NK-92 (cell line): ENCODE results near the gene ENKD1.

Experiments
- DNase-seq: peaks from one replicate; lab custom pipeline; 2025; ENCODE audit not compliant: unreplicated experiment; lab: John Stamatoyannopoulos, UW

ENKD1 gene

DNA sequence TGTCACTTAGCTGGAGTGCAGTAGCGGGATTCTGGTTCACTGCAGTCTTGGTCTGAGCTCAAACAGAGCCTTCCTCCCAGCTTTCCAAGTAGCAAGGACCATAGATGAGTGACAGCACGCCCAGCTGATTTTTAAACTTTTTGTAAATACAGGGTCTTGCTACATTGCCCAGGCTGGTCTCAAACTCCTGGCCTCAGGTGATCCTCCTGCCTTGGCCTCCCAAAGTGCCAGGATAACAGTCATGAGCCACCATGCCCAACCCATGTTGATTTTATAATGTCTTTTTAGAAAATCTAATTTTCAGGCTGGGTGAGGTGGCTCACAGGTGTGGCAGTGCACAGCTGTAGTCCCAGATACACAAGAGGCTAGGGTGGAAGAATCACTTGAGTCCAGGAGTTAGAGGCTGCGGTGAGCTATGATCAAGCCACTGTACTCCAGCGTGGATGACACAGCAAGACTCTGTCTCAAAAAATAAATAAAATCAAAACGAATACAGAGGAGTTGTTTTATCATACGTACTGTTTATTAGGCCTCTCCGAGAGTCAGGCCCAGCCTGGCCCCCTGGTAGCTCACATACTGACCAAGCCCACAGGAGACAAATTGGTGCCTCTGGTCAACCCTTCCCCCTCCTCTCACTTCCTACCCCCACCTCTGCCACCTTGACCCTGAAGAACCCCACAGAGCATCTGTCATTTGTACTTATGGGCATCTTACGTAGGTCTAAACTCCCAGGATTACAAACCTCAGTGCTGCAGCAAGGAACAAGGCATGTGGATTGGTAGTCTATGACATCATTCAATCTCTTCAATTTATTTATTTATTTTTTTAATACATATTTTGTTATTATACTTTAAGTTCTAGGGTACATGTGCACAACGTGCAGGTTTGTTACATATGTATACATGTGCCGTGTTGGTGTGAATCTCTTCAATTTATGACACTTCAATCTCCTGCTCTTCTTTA is 13.7 kb upstream of the ENKD1 start:
- DNase-seq = no peak

DNA sequence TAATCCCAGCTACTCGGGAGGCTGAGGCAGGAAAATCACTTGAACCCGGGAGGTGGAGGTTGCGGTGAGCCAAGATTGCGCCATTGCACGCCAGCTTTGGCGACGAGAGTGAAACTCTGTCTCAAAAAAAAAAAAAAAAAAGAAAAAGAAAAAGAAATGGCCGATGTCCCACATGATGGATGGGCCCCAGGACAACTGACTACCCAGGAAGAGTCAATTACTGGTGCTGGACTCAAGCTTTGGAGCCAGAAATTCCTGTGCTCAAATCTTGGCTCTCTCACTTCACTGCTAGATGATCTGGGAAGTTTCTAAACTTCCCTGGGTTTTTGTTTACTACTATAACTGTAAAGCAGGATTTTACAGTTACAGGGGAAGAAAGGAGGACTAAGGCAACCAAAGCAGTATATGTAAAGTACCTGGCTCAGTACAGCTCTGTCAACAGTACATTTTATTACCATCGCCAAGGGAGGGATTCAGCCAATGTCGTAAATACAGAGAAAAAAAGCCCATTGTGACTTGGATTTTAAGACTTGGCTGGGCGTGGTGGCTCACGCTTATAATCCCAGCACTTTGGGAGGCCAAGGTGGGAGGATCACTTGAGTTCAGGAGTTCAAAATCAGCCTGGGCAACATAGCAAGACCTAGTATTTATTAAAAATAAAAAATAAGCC is 11.9 kb upstream of the ENKD1 start:
- DNase-seq = no peak

DNA sequence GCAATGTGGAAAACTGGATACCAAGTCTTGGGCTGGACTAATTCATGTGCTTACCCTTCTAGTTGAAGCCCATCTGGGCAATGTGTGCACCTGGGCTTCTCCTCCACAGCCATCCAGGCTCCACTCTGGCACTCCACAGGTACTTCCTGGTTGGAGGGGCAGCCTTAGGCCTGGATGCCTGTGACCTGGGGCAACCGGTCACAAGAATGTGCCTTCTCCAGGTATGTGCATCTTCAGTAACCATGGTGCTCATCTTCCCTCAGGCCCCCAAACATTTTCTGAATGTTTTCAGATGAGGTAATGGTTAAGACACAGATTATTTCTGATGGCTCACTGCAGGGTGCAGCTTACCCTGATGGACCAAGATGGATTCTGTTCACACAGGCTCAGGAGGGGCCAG is 11.2 kb upstream of the ENKD1 start:
- DNase-seq = no peak

DNA sequence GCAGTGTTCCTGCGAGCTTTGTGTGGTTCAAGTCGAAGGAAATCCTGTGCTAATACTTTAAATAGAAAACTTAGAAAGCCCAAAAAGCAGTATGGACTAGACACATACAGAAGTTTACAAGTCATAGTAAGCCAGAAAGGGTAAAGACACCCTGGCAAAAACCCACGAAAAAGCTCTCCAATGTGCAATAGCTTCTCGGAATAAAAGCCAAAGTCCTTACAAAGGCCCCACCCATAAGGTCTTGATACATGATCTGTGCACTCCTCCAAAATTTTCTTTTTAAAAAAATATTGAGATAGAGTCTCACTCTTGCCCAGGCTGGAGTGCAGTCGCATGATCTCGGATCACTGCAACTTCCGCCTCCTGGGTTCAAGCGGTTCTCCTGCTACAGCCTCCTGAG is 10.4 kb upstream of the ENKD1 start:
- DNase-seq = no peak

DNA sequence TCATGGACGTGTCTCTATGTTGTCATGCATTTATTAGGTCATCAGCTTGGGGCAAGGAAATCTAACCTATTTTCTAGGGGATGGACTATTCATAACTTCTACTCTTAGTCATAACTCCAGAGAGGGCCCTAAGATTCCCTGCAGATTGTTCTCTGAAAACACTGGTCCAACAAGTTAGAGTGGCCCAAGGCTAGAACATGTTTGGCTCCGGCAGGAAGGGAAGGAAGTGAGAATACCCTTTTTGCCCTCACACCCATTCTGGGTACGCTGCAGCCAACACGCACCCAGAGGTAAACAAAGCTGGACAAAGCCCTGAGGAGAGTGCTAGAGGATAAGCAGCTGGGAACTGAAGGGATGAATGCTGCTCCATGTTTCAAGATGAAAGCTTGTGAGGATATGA is 10.0 kb upstream of the ENKD1 start:
- DNase-seq = no peak

DNA sequence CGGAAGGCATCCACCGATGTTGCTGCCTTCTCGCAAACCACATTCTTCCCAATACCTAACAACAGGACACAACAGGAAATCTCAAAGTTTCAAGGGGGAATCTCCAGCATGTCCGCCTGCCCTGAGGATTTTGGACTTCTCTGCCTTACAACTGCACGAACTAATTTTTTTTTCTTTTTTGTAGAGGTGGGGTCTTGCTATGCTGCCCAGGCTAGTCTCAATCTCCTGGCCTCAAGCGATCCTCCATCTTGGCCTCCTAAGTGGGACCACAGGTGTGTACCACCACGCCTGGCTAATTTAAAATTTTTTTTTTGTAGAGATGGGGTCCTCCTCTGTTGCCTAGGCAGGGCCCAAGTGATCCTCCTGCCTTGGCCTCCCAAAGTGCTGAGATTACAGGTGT is 9.4 kb upstream of the ENKD1 start:
- no peak for DNase-seq

DNA sequence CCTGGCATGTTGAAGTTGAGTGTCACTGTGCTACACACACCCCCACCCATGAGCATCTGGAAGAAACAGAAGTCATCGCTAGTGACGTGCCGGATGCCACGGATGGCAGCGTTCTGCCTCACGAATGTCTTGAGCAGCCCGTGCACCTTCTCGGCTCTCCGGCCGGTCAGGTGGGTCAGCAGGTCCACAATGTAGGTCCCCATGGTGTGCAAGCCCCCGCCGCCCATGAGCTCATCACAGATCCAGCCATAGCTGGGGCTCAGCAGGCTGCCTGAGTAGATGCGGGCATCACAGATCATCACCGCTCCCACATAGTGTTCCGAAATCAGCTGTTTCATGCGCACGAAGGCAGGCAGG is 9.0 kb upstream of the ENKD1 start:
- DNase-seq = no peak

DNA sequence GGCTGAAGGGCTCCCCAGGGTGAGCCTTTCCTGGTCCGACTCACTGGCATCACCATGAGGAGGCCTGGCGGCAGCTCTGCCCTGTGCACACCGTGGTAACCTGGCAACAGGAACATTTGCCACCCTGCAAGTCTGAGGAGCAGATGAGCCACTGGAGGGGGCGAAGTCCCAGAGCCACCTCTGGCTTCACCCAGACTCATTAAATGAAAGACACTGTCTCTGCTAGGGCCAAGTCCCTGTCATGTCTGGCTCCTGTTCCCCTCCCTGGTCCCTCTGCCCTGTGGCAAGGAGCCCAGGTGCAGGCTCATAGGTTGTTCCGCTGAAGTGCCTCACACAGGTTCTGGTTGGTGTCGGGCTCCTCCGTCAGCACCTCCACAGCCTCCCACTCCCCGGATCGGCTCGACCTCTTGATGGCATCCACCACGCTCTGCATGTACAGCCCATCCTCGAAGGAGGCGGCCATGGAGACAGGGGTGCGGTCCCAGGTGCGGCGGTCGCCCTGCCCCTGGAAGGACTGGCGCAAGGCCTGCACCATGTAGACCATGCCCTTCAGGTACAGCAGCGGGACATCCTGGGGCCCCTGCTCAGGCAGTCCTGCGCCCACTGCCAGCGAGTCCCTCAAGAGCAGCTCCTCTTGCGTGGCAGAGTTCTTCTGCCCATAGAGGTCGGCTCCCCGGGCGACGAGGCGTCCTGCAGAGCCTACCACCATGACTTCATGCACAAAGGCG is 8.5 kb upstream of the ENKD1 start:
- no peak for DNase-seq

DNA sequence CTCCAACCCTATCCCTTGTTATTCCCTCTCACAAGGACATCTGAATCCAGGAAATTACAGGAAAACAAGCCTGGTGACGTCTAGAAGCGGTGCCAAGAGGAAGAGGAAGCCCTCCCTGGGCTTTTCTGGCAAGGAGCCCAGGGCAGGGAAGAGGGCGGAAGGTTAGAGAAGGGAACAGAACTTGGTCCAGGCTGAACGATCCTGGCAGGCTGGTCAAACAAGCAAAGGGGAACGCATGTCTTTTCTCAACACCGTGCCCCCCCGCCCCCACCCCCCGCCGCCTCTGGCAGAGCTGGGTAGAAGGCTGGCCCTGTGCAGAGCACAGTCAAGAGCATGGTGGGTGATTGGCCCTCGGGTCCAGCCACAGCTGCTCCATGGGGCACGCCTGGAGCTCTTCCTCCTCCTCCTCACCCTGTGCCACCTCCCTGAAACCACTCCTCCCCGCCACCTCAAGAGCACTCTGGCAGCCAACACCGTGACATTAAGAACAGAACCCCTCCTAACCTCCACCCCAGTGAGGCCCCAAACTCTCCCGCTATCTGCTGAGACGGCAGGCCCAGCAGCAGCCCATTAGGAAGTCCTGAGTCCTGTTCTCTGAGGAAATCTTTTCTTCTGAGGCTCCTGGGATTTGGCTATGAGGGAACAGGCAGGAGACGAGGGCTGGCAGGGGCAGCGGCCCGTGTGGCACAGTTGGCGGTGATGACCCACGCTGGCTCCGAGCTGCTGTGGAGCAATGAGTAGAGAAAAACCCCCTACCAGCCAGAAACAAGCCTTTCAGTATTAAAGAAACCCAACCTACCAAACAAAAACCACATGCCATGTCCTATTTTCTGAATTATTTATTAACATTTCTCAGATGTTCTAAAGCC is 7.4 kb upstream of the ENKD1 start:
- no peak for DNase-seq

DNA sequence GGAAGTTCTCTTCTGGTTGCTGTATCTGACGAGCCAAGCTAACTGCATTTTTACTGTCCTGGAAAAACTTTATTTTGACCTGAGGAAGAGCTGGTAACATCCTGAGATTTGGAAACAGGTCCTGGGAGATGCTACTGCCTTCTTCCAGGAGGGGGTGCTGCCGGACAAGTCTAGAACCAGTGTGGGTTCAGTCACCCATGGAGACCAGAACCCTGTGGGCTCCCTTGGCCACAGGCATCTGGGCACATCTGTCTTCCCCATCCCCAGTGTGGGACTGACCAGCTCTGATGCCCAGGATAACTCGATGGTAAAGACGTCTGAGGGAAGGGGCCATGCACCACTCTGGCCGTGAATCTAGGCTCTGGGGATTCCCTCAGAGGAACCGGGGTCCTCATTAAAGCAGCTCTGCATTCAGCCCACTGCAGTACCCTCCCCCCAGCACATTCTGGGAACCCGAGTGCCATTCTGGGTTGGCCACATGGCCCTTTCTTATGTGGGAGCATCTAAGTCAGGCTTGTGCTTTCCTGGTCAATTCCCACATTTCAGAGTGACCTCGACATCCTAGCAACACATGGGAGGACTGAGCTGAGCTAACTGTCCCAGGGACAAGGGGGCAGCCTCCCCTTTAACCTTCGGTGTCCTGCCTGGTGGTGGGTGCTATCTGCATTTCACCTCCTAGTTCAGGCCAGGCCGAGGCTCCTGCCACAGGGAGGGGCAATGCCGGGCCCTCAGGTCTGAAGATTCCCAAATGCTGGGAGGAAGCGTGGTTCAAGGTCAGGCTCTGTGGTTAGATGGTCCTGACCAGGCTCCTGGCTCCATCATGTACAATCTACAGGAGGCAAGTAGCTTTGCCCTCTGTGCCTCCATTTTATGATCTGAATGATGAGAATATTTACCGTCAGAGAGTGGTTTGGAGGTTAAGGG is 6.5 kb upstream of the ENKD1 start:
- DNase-seq = no peak

DNA sequence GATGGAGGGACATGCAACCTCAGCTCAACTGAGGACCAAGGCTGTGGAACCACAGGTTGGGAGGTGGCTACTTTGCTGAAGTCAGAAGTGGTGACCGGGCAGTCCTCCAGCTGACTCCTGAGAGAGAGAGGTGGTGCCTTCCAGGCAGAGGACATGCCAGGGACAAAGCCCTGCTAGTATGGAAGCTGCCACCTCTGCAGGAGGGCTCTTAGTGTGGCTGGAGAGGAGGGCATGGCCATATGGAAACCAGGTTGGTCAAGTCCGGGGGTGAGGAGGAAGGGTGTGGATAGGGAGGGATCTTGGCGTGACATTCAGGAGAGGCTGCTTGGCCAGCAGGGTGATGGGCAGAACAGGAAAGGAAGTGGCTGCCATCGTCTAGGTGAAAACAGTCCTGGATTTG is 5.8 kb upstream of the ENKD1 start:
- no peak for DNase-seq

DNA sequence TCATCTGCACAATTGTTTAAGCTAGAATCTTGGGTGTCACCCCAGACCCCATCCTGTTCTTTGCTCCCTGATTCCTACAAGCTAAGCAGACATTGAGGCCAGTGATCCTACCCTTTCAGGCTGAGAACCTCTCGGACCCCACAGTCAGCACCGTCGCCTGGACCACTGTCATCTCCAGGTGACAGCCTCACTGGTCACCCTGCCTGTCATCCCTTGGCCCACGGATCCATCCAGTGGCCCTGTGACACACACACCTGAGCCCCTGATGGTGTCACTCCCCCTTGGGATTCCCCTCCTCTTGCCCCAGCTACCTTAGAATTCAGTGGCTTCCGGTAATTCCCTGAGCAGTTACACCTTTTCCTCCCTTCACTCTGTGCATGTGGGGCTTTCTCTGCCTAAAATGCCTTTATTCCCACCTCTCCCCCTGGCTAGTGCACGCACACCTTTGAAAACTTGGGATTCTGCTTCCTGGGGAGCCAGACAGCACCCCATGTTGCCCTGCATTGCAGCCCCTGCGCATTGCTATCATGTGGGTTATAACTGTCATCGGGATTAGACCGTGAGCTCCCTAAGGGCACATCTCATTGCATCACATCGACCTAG is 3.0 kb upstream of the ENKD1 start:
- no peak for DNase-seq

DNA sequence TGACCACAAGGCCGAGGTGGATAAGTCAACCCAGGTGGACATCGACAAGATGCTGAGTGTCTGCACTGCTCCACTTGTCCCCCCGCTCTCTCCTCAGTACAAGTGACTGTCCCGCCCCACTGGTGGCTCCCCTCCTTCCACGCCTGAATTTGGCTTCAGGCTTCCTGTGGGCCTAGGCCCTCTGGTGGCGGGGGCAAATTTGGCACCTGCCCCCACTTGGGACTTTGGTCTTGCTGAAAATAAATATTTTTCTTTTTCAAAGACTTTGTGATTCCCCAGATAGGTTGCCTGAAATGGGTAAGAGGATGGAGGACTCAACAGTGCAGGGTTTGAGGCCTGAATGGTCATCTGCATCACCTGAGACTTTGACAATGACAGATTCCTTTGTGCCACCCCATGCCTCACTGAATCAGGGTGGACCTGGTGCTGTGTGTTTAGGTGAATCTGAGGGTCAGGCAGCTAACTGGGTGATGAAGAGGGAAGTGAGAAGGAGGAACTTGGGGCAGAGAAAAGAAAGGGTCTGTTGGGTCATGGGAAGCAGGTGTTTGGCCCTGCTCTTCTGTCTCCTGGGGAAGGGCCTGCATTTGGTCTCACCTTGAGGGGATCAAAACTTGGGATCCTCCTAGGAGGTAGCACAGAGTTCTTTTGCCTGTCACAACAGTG is 2.1 kb upstream of the ENKD1 start:
- DNase-seq = no peak

DNA sequence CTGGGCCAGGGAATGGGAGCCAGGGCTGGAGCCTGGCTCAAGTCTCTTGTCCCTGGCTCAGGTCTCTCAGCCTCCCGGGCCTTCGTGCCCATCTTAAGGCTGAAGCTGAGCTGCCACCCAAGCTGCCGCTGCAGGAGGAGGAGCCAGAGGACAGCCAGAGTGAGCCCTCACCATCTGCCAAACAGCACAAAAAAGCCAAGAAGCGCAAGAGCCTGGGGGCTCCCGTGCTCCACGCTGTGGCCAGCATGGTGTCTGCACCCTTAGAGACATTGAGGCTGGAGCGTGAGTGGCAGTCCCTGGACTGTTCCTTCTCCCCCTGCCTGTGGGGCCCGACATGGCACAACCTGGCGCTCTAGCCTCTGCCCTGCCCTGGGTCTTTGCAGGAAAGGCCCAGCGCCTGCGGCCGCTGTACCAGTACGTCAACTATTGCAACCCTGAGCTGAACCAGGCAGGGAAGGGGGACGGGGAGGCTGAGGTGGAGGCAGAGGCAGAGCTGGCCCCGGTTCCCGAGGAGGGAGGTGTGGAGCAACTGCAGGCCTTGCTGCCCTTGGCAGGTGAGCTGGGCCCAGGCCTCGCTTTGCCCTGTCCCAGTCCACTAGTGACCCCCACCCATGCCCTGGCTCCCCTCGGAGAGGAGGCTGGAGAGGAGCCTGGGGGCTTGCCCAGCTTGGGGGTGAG is 1.4 kb upstream of the ENKD1 start:
- no peak for DNase-seq

DNA sequence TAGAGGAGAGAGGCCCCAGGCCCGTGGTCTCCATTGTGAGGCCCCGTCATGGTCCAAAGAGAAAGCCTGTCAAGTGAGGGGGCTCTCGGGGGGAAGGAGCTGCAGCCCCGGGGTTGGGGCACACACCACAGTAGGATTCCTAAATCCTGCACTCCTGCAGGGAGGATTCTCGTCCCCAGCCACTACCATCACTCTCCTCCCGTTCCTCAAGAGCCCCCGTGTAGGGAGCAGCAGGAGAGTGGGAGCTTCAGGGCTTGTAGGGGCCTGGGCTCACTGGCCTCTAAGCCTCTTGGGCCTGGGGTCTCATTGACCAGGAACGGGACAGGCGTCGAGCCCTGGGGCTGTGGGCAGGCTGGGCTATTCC is 885 bp upstream of the ENKD1 start:
- DNase-seq = no peak

DNA sequence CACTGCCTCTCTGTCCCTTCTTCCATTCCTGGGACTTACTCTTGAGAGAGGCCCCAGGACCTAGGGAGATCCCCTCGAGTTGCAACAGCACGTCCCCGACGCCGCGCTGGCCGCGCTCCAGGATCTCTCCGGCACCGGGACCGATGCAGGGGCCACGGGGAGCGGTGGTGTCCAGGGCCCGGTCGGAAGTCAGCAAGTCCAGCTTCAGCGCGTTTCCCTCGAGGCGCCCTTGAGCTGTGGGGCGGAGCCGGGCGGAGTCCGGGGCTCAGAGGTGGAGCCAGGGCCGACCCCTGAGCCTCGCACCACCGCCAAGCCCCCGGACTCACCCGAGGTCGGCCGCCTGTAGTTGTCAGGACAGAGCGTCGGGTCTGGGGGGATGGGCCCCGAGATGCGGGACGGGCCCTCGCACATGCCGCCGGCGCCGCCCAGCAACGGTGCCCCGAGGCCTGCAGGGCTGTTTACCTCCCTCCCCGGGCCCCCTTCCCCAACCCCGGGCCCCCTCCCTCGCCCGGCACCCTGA is 458 bp downstream of the ENKD1 start:
- DNase-seq = no peak

DNA sequence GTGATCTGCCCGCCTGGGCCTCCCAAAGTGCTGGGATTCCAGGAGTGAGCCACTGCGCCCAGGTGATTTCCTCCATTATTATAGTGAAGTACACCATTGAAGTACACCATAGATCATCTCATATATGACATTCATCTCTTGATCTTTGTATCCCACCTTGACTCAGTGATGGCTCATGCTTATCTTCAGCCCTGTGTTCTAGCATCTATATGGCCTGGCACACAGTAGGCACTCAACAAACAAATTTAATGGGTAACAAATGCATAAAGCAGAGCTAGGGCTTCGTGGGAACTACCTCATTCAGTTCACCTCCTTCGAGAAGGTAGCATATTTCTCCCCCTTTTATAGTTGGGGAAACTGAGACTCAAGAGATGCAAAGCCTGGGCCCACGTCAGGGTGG is 952 bp downstream of the ENKD1 start:
- DNase-seq = no peak

DNA sequence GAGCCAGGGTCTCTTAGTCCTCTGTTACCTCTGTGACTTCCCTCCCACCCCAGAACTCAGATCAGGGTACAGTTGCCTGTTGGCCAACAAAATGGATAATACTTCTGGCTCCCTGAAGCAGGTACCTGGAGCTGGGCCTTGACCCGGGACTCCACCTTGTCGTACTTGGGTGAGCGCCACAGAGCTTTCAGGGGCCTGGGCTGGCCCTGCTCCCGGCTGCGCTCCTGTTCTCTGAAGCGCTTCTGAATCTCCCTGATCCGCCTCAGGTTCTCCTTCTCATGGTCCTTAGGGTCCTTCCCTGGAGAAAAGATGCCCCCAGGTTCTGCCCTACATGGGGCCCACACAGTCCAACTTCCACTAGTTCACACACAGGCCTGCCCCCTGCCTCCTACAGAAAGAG is 1.7 kb downstream of the ENKD1 start:
- DNase-seq = no peak
